Measurements from ENCODE around the gene TADA2A. TPM values are rescaled to one million over a fixed set of nuclear protein-coding genes. Genes with fewer than 3 reads are reported as not detected.

The TADA2A gene
- total RNA-seq, 4 donors from 2014 or later: 10.5 to 39.3 (median 16.1) TPM

Other genes starting within 250 kb of the TADA2A start
- not detected for gene C17orf78, start 30.9 kb upstream of the TADA2A start, total RNA-seq
- gene ACACA, start 50 bp upstream of the TADA2A start, total RNA-seq: 10 to 100 TPM; 47.9 to 56.2 (median 51.4) TPM
- 100 to 1,000 TPM in 1 of 4 donors, 10 to 100 TPM in 3; 31.4 to 107 (median 68.5) TPM for gene DUSP14, start 83.0 kb downstream of the TADA2A start, total RNA-seq
- gene SYNRG, start 202.5 kb downstream of the TADA2A start, total RNA-seq: 10 to 100 TPM; 21.2 to 48.5 (median 25.5) TPM
- gene DDX52, start 236.6 kb downstream of the TADA2A start, total RNA-seq: 10 to 100 TPM; 15.6 to 21.7 (median 18.6) TPM

All from suprapubic skin (tissue), 4 donors.